Hepatic stellate cell (primary cell): ENCODE measurements around the gene TUBB.
"Not testable (repeated sequence)": the region's sequence is repeated elsewhere in the genome, so short reads cannot be mapped to it uniquely, and the experiment has no call there.

Experiments
- DNase-seq: peaks from one replicate; pipeline ENCODE4 v3.0.0; 2011; ENCODE audit warnings: low spot score

TUBB gene

DNA sequence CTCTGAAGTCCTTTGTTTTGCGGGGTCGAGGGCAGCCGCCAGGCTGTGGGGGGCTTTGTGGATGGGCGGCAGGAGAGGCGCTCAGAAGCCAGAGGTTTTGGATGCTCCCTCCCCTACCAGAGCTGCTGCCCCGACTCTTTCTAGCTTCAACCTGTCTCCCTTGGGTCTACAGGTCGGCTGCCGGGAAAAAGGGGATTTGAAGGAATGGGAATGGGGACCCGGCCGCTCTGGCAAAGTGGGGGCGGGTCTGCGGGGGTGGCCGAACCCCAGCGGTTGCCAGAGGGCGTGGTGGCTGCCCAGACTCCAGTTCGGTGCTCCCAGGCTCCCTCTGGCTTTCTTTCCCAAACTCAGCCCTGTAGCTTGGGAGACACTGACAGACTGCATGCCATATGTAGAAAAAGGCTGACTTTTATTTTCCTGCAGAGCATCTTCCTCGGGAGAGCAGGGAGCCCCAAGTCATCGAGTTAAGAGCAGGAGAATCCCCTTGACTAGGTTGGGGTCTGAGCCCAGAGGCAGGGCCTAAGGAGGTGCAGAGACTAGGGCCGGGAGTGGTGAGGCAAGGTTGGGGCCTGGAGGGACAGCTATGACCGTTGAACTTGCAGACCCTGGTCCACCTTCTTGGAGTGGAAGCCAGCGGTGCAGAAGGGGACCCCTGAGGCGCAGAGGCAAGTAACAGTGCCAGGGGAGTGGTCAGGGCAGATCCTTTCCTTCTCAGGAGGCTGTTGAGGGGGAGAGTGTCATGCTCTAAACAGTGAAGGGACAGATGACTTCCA, 32.3 kb upstream of the TUBB start:
- DNase-seq: no peak

DNA sequence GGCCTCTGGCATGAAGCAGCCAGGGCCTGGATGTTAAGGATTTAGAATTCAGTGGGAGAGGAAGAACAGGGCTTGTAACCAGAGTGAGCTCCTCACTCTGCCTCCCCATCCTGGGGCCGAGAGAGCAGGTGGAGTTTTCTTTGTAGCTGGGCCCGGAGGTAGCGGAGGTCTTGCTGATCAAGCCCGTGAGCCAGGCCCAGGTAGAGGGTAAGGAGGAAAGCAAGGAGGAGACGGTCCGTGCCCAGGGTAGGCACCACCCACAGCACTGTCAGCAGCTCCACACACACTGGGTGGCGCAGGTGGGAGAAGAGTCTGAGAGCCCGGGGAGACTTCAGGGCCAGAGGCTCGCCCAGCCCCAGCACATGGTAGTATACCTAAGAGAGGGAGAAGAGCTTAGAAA, 31.6 kb upstream of the TUBB start:
- no peak for DNase-seq

GRCh38 chr6:30689022-30689865, 30.9 kb upstream of the TUBB start:
- no peak for DNase-seq

GRCh38 chr6:30689985-30690384, 30.2 kb upstream of the TUBB start:
- no peak for DNase-seq

GRCh38 chr6:30690403-30691207, 29.5 kb upstream of the TUBB start, which contains the start of gene NRM:
Gene NRM (minus strand): TSS chr6:30690984. CDS start chr6:30690974, 10 bp downstream.
- peak; percentile 89 for DNase-seq

DNA sequence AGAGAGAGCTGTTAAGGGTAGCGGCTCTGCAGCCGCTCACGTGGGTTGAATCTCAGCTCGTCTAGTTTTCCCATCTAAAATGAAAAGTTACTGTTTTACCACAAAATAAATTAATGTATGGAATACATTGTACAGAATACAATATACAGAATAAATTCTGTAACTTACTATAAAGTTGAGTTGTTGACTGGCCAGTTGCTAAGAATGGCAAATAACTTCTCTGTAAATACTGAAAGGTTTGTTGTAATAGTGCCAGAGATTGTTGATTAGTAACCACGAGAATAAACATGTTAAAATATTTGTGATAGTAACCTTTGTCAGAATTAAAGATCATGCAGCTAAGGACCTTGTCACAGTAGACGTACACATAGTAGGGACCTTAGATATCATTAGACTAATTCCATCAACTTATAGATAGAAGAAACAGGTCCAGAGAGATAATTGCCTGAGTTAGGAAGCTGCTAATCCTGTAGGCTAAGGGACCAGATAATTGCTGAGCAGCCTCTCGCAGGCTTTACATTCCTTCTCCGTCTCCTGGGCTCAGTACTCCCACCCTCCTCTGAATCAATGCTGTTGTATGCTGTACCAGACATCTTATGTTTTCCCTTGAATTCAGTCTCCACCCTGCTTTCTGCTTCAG, 28.8 kb upstream of the TUBB start:
- no peak for DNase-seq

DNA sequence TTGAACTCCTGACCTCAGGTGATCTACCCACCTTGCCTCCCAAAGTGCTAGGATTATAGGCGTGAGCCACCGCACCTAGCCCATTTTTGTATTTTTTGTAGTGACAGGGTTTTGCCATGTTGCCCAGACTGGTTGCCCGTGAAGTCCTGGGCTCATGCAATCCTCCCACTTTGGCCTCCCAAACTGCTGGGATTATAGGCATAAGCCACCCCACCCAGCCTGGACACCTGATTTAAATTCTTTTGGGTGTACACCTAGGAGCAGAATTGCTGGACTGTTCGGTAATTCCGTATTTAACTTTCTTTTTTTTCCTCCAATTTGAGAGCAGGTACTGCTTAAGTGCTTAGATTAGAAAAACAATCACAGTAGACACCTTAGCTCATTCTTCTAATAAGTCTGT, 23.7 kb upstream of the TUBB start:
- no peak for DNase-seq

DNA sequence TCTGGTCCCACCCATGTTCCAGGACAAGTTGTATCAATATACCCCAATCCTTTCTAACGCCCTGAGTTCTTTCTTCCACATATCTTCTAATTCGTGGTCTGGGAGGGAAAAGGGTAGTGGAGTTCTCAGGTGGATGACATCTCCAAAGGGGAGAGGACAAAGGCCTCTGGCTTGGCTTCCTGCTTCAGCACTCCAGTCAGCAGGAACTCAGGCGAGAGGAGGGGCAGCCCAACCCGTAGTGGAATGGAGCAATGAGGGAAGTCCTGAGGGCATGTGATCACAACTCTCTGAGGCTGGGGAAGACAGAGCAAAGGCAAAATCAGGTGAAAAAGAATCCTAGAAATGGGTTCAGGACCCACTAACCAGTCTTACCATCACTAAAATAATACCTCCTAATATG, 19.8 kb upstream of the TUBB start:
- DNase-seq: no peak

DNA sequence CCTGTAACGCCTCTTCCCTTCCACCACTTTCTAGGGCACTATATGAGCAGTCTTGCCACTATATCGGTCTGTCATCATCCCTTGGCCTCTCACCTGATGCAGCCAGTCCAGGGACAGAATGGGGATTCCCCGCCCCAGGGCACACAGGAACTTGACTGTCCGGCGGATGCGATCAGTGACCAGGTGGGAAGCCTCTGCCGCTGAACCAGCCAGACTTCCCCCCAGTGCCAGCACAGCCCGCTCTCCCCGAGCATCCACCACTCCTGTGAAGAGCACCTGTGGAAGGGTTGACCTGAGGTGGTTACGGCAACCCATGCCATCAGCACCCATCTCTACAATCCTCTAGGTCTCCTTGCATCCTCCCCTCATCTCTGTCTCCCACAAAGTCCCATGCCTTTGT, 17.1 kb upstream of the TUBB start:
- DNase-seq: no peak

DNA sequence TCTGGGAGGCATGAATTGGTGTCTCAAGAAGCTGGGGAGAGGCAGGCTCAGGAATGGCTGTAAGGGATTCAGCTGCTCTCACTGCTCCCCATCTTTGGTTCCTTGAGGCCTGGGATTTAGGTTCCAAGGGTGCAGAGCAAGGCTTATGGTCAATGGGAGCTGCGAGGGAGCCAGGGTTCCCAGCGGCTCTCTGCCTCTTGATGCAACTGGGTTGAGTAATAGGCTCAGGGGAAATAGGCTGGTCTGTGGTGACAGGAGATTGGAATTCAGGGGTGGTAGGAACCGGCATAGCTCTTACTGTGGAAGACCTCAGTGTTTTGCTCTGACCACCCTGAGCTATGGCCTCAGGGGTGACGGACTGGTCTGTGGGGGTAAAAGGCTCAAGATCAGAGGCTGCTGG, 16.3 kb upstream of the TUBB start:
- no peak for DNase-seq

- DNase-seq: no peak
Measured at GRCh38 chr6:30705620-30706019, 14.5 kb upstream of the TUBB start.

GRCh38 chr6:30707281-30707850, 12.8 kb upstream of the TUBB start:
- no peak for DNase-seq

DNA sequence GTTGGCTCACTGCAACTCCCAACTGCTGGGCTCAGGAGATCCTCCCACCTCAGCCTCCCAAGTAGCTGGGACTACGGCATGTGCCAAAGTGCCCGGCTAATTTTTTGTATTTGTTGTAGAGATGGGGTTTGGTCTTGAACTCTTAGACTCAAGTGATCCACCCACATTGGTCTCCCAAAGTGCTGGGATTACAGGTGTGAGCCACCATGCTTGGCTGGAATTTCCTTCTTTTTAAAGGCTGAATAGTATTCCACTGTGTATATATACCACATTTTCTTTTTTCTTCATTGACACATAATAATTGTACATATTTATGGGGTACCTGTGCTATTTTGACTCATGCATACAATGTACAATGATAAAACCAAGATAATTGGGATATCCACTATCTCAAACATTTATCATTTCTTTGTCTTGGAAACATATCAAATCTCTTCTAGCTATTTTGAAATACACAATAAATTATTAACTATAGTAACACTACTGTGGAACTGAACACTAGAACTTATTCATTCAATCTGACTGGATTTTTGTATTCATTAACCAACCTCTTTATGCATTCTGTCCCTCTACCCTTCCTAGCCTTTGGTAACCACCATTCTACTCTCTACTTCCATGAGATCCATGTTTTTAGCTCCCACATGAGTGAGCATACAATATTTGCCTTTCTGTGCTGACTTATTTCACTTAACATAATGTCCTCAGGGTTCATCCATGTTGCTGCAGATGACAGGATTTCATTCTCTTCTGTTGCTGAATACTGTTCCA, 10.9 kb upstream of the TUBB start:
- DNase-seq: no peak

DNA sequence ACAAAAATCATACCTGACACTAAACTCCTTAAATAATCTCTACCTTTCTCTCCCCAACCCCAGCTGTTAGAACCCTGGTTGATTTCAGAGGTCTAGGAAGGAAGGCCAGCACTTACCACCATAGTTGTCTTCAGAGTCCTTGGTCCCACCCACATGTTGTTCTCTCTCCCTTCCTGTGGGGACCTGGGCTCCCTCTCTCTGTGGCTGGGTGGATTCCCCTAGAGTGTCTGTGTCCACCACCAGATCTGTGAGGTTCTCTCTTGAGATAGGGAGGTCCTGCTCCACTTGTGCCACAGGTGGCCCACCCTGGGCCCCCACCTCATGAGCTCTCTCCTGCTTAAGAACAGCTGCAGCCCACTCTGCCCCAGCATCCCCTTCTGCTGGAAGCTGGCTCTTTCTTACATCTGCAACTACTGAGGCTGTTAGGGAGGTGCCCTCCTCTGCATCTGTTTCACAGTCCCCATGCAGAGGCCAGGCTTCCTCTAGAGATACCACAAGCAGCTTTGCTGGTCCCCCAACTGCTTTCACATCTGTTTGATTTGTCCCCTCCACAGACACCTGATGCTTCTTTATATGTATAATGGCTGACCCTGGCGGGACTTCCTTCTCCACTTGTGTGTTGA, 8.3 kb upstream of the TUBB start:
- DNase-seq: no peak

DNA sequence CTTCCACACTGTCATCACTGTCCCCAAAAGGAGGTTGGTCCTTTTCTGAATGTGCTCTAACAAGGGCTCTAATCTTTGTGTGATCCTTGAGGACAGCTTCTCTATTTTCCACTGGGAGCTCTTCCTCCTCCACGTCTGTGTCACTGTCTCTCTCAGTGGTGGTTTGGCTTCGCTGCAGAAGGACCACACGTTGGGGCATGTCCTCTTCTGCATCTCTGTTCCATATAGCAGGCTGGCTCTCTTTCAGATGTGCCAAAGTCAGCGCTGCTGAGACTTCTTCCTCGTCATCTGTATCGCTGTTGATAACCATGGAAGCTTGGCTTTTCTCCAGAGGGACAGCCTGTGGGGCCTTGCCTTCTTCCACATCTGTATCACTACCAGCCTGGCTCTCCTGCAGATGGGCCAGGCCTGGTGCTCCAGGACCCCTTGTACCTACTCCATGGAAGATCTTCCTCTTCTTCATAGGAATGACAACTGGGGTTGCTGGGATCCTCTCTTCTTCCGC, 7.7 kb upstream of the TUBB start:
- DNase-seq: no peak

DNA sequence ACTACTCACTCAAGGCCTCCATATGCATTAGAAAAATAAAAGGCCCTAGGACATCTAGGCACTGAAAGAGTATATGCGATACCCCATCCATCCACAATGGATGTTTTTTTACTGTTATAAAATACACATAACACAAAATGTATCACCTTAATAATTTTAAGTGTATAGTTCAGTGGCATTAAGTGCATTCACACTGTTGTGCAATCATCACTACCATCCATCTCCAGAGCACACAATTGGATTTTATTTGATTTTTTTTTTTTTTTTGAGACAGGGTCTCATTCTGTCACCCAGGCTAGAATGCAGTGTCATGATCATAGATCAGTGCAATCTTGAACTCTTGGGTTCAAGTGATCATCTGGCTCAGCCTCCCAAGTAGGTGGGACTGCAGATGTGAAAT, 5.9 kb upstream of the TUBB start:
- DNase-seq: no peak

DNA sequence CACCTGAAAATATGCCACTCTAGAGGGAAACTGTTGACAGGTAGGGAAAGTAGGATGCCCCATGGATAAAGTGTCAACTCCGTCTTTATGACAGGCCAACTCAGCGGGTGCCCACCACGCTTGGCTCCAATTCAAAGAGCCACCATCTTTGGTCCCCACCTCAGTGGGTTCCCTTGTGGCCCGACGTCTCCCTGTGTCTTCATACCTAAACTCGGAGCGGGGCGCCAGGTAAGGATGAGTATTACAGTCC, 3.3 kb upstream of the TUBB start:
- no peak for DNase-seq

DNA sequence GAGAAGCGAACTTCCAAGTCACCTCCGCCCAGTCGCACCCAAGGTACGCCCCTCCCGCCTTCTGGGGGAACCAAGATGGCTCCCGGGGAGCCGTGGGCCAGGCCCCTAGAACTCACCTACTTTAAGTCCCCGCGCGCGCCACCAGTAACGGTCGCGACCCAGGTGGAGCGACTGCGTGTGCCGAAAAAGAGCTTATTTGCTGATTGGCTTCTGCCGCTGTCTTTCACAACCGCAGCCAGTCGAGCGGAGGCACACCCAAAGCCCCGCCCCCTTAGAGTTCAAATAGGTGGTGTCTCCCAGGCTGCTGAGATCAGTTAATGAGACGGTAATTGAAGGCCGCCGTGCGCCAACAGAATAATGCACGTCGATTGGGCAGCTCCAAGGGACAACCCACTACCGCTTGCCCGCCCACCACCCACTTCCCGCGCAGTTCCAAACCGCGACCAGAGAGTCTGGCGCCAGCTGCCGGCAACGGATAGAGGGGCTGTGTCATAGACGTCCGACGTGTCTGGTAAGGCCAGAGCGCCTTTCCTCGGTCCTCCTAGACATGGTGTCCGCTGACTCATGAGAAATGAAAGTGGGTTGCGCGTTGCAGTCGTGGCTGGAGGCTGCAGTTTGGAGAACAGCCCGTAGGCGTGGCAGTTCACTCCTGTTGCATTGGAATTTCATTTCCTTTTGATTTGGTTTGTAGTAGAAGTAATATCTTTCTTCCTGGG, 2.9 kb upstream of the TUBB start, which contains the start of gene MDC1:
MDC1 (minus strand) TSS at position 153 of the 716 bp plus-strand sequence. CDS start 2,106 bp downstream, outside the sequence.
- DNase-seq: peak; percentile 98

- DNase-seq: not testable (repeated sequence)
Measured at GRCh38 chr6:30717845-30718720, 2.1 kb upstream of the TUBB start.
